CD14-positive monocyte (primary cell): ENCODE measurements around the gene MYOM1. TPM values are rescaled to one million over a fixed set of nuclear protein-coding genes. Genes with fewer than 3 reads are reported as not detected.

Experiments used
- DNase-seq, 3 donors: peaks; one replicate each; pipeline ENCODE4 v3.0.0-alpha.2; 2011 to 2022
- H2AFZ ChIP-seq: 2 replicates; pipeline ENCODE4 v1.6.0; 2012; ENCODE audit warnings: mild to moderate bottlenecking, low read depth, low read length, inconsistent platforms; ENCODE audit not compliant: insufficient read depth, poor library complexity, severe bottlenecking
- H3K27ac ChIP-seq, 2 donors: 1 replicate in 1 of 2; 2 replicates in 1 of 2; pipeline ENCODE4 v1.5.1; 2012 to 2013; ENCODE audit warnings: low read length in 2 of 2, control low read depth in 1 of 2, inconsistent platforms in 1 of 2, low read depth in 1 of 2, mild to moderate bottlenecking in 1 of 2
- H3K27me3 ChIP-seq, 2 donors: one replicate each; pipeline versions ENCODE4 v1.6.0 to v1.6.1; 2011 to 2013; ENCODE audit warnings: low read length in 2 of 2; ENCODE audit not compliant: control insufficient read depth in 2 of 2, insufficient read depth in 2 of 2
- H3K36me3 ChIP-seq, 2 donors: replicated peaks in 1 of 2; 1 replicate in 1 of 2; 2 replicates in 1 of 2; pipeline versions ENCODE4 v1.5.1 to v1.6.1; 2012 to 2013; ENCODE audit warnings: low read length in 2 of 2, control low read depth in 1 of 2, inconsistent platforms in 1 of 2, mild to moderate bottlenecking in 1 of 2; ENCODE audit not compliant: insufficient read depth in 2 of 2, control insufficient read depth in 1 of 2
- H3K4me1 ChIP-seq, 2 donors: 1 replicate in 1 of 2; 2 replicates in 1 of 2; pipeline versions ENCODE4 v1.5.1 to v1.6.1; 2012 to 2013; ENCODE audit warnings: low read length in 2 of 2, control low read depth in 1 of 2, inconsistent platforms in 1 of 2, mild to moderate bottlenecking in 1 of 2, moderate library complexity in 1 of 2; ENCODE audit not compliant: insufficient read depth in 2 of 2, control insufficient read depth in 1 of 2
- H3K4me2 ChIP-seq: replicated peaks from 2 replicates; pipeline ENCODE3; 2012; ENCODE audit warnings: low read length, moderate library complexity, mild to moderate bottlenecking; ENCODE audit not compliant: poor library complexity, severe bottlenecking; ENCODE audit errors: extremely low read depth
- H3K4me3 ChIP-seq, 3 experiments: fragments of 200-600 bp in 1 of 3; sonication (generic) in 1 of 3; replicated peaks in 1 of 3; 1 replicate in 2 of 3; 2 replicates in 1 of 3; pipeline ENCODE4 v1.5.1; 2011 to 2013; ENCODE audit warnings: low read length in 3 of 3, mild to moderate bottlenecking in 3 of 3, control low read depth in 2 of 3, low read depth in 2 of 3, inconsistent platforms in 1 of 3, moderate library complexity in 1 of 3
- H3K79me2 ChIP-seq: 2 replicates; pipeline ENCODE4 v1.6.0; 2012; ENCODE audit warnings: mild to moderate bottlenecking, control low read depth, inconsistent platforms, low read length, moderate library complexity; ENCODE audit not compliant: insufficient read depth
- H3K9ac ChIP-seq: 2 replicates; pipeline ENCODE4 v1.6.0; 2017; ENCODE audit warnings: low read length, mild to moderate bottlenecking; ENCODE audit not compliant: insufficient read depth, poor library complexity, severe bottlenecking
- H3K9me3 ChIP-seq, 2 donors: replicated peaks in 1 of 2; 1 replicate in 1 of 2; 2 replicates in 1 of 2; pipeline versions ENCODE4 v1.5.1 to v1.6.1; 2012 to 2013; ENCODE audit warnings: low read length in 2 of 2, control low read depth in 1 of 2; ENCODE audit not compliant: control insufficient read depth in 1 of 2, insufficient read depth in 1 of 2
- H4K20me1 ChIP-seq: 2 replicates; pipeline ENCODE4 v1.6.0; 2012; ENCODE audit warnings: mild to moderate bottlenecking, low read length, control low read depth, moderate library complexity; ENCODE audit not compliant: insufficient read depth
- H3K27ac Mint-ChIP-seq, 7 donors: one replicate each; pipeline ENCODE4 v1.8.0; 2020; ENCODE audit warnings: mild to moderate bottlenecking in 7 of 7, mixed read lengths in 7 of 7, moderate library complexity in 6 of 7, inconsistent platforms in 2 of 7
- H3K27me3 Mint-ChIP-seq, 3 donors: one replicate each; pipeline ENCODE4 v1.8.0; 2021 to 2022; ENCODE audit warnings: low read depth in 3 of 3, mild to moderate bottlenecking in 3 of 3, mixed read lengths in 3 of 3, moderate library complexity in 3 of 3, inconsistent platforms in 1 of 3
- H3K36me3 Mint-ChIP-seq, 2 donors: one replicate each; pipeline ENCODE4 v1.8.0; 2020; ENCODE audit warnings: mixed read lengths in 2 of 2, inconsistent platforms in 1 of 2, mild to moderate bottlenecking in 1 of 2
- H3K4me1 Mint-ChIP-seq: one replicate; pipeline ENCODE4 v1.8.0; 2020; ENCODE audit warnings: mild to moderate bottlenecking, mixed read lengths
- H3K4me3 Mint-ChIP-seq, 2 donors: one replicate each; pipeline ENCODE4 v1.8.0; 2020; ENCODE audit warnings: mild to moderate bottlenecking in 2 of 2, mixed read lengths in 2 of 2, moderate library complexity in 1 of 2
- H3K9me3 Mint-ChIP-seq, 7 donors: one replicate each; pipeline ENCODE4 v1.8.0; 2020 to 2022; ENCODE audit warnings: mixed read lengths in 7 of 7, mild to moderate bottlenecking in 6 of 7, moderate library complexity in 6 of 7, inconsistent platforms in 2 of 7
- CTCF ChIP-seq: fragments of 200-600 bp; IDR thresholded peaks from one replicate; pipeline ENCODE4 v1.8.0; 2022; ENCODE audit warnings: antibody characterized with exemption, mild to moderate bottlenecking
- WGBS: methylation state at CpG from one replicate; pipeline ENCODE4 v1.1.5; 2013; ENCODE audit warnings: missing lambda C conversion rate; ENCODE audit not compliant: insufficient coverage; 5-methylcytosine and 5-hydroxymethylcytosine counted together
- intact Hi-C, 2 donors: fragments of 100-400 bp; cut with micrococcal nuclease; formaldehyde crosslinking; loops; one replicate each; pipeline versions ENCODE4 v1.15.0 to v1.15.1; 2023
- polyA plus RNA-seq, 3 donors: library from polyadenylated mRNA; depleted of rRNA in 1 of 3; unstranded in 2 of 3; stranded (reverse) in 1 of 3; fragments of 300-500 nt in 2 of 3; fragments of >200 nt in 1 of 3; fragmentation: Illumina TruSeq in 2 of 3; gene quantifications; 1 replicate in 2 of 3; 2 replicates in 1 of 3; pipeline ENCODE4 v1.2.3, GENCODE V29; 2012 to 2021

The MYOM1 gene
- polyA plus RNA-seq, 3 donors, result 0.05 to 0.95 (median 0.22) TPM

- Mint-ChIP-seq H3K4me3 (no peak overlapping the region), H3K9me3 (no peaks in the 10 kb centered on the region), H3K27me3 (peaks cover 0 to 2% (median 0%) of the 10 kb centered on the region in 3 donors), H3K36me3 (no peaks in the 10 kb centered on the region), H3K4me1 (peaks cover 21% of the 10 kb centered on the region), H3K27ac (no peak overlapping the region)
- Histone ChIP-seq H2AFZ (no peak overlapping the region), H3K27ac (no peak overlapping the region), H3K27me3 (no peaks in the 10 kb centered on the region), H3K4me2 (no peak overlapping the region), H3K36me3 (no peaks in the 10 kb centered on the region), H3K79me2 (no peaks in the 10 kb centered on the region), H3K9ac (no peak overlapping the region), H3K4me3 (no peak overlapping the region), H3K4me1 (peaks cover 10 to 11% of the 10 kb centered on the region in 2 donors), H3K9me3 (no peaks in the 10 kb centered on the region), H4K20me1 (no peaks in the 10 kb centered on the region)
- DNase-seq, result no peak
- TF ChIP-seq CTCF, result no peak
- intact Hi-C loops, result no loop called here
- whole genome bisulfite sequencing, result 93% methylated on average over 4 of the region's 5 CpGs
Measured at GRCh38 chr18:3071676-3072075, 148.1 kb downstream of the MYOM1 start.

GRCh38 chr18:3069671-3070433 is 149.9 kb downstream of the MYOM1 start:
- no peak overlapping the region for H3K27ac Mint-ChIP-seq
- no peak overlapping the region for H3K4me3 Mint-ChIP-seq
- 60% methylated on average over 2 of the region's 5 CpGs for WGBS

More at GRCh38 chr18:3069671-3070433, 149.9 kb downstream of the MYOM1 start:
- Histone ChIP-seq H4K20me1 (no peaks in the 10 kb centered on the region), H3K4me1 (peaks cover 10 to 11% of the 10 kb centered on the region in 2 donors), H3K4me2 (no peak overlapping the region), H3K9me3 (no peaks in the 10 kb centered on the region), H2AFZ (no peak overlapping the region), H3K36me3 (no peaks in the 10 kb centered on the region), H3K4me3 (no peak overlapping the region), H3K27ac (no peak overlapping the region), H3K9ac (no peak overlapping the region), H3K27me3 (no peaks in the 10 kb centered on the region), H3K79me2 (no peaks in the 10 kb centered on the region)
- Mint-ChIP-seq H3K27me3 (peaks cover 0 to 2% (median 0%) of the 10 kb centered on the region in 3 donors), H3K4me1 (peaks cover 21% of the 10 kb centered on the region), H3K9me3 (no peaks in the 10 kb centered on the region), H3K36me3 (no peaks in the 10 kb centered on the region)
- intact Hi-C loops, result loop anchor here (10.0 kb wide), 1 partner anchor 135 kb away; no protein-coding TSS in a partner anchor
- TF ChIP-seq CTCF, result no peak
- no peak for DNase-seq
